NCI-H1092 treated with DMSO at 0.1 percent for 48 hours (cell line): ENCODE data around the gene SLPI.

Experiments
- DNase-seq: peaks from one replicate; lab custom pipeline; 2025; lab: John Stamatoyannopoulos, UW

SLPI gene

DNA sequence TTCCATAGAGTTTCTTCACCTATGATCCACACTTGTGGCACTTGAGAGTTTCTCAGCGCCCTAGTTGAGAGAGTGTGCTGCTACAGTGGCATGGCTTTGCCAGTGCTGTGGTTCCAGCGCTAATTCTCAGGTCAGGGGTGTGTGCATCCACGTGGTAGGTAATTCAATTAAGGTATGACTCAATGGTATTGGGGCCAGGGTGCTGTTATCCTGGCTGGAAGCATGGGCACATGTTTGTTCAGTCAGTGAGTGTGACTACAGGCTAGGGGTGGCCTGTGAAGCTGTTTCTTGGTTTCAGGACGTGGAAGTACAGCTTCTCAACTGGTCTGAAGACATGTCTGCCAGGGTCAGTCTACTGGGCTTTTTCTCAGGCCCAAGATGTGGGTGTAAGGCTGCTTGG is 36.2 kb downstream of the SLPI start:
- DNase-seq, result no peak

GRCh38 chr20:45212836-45213235 is 41.5 kb downstream of the SLPI start:
- DNase-seq, result no peak

- DNase-seq, result no peak
Observed at GRCh38 chr20:45211569-45212474, 42.5 kb downstream of the SLPI start.

DNA sequence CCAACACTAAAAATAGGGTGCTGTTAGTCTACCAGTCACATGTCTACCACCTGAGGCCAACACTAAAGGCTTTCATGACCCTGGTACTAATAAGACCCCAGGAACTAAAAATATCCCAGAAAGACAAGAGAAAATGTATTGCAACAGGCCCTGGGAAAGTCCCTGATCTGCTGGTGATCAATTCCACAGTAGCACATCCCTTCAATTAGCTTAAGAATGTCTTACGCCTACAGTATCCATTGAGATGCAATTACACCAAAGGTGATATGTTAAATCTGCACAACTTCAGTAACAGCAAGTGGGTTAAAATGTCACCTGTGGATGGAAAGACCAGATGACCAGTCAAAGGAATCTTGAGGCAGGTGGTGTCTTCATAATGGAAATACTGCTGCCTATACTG is 44.4 kb downstream of the SLPI start:
- DNase-seq, result no peak

DNA sequence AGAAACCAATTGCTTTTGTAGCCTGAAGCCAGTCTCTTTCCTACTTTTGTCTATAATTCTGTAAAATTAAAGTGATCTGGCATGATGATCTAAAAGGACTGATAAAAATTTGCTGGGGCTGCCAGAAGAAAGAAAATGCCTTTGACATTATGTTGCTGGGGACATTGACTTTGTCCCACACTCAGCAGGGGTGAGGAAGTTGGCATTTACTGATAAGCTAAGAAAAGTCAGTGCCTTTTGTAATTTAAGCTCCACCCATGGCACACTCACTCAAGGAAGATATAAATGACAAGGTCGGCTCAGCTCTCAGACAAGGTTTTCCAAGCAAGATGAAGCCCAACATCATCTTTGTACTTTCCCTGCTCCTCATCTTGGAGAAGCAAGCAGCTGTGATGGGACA is 47.6 kb downstream of the SLPI start, which contains the start of gene SEMG1:
Gene SEMG1, plus strand, starts transcription at position 309 of the 400 bp plus-strand sequence. Its CDS starts 21 bp downstream, at position 330.
- DNase-seq, result no peak
